Osteocyte (in vitro differentiated cells): Measurements from ENCODE around the gene DRD4. TPM values are rescaled to one million over a fixed set of nuclear protein-coding genes. Genes with fewer than 3 reads are reported as not detected.

Source experiments
- DNase-seq: peaks from one replicate; pipeline ENCODE4 v3.0.0; 2021; ENCODE audit warnings: mixed read lengths; ENCODE audit not compliant: unreplicated experiment; ENCODE audit errors: extremely low spot score
- H3K27ac Mint-ChIP-seq: one replicate; pipeline ENCODE4 v1.8.0; 2021; ENCODE audit warnings: mild to moderate bottlenecking, mixed read lengths; ENCODE audit not compliant: unreplicated experiment
- H3K27me3 Mint-ChIP-seq: one replicate; pipeline ENCODE4 v1.8.0; 2021; ENCODE audit warnings: mixed read lengths; ENCODE audit not compliant: unreplicated experiment
- H3K36me3 Mint-ChIP-seq: one replicate; pipeline ENCODE4 v1.8.0; 2021; ENCODE audit warnings: mixed read lengths; ENCODE audit not compliant: unreplicated experiment
- H3K4me1 Mint-ChIP-seq: one replicate; pipeline ENCODE4 v1.8.0; 2021; ENCODE audit warnings: mixed read lengths; ENCODE audit not compliant: unreplicated experiment
- H3K4me3 Mint-ChIP-seq: one replicate; pipeline ENCODE4 v1.8.0; 2021; ENCODE audit warnings: mild to moderate bottlenecking, moderate library complexity, mixed read lengths; ENCODE audit not compliant: unreplicated experiment
- H3K9me3 Mint-ChIP-seq: one replicate; pipeline ENCODE4 v1.8.0; 2021; ENCODE audit warnings: mixed read lengths; ENCODE audit not compliant: unreplicated experiment
- CTCF ChIP-seq: fragments of 200-600 bp; sonication (generic); IDR thresholded peaks from 2 replicates; pipeline ENCODE4 v1.5.0; 2021; ENCODE audit warnings: antibody characterized with exemption, mild to moderate bottlenecking, moderate library complexity
- total RNA-seq: library from RNA; stranded (reverse); gene quantifications from 2 replicates; pipeline ENCODE4 v1.2.1, GENCODE V29; 2021

The DRD4 gene
- total RNA-seq, 1 donor from 2014 or later: 1.7 TPM

DNA sequence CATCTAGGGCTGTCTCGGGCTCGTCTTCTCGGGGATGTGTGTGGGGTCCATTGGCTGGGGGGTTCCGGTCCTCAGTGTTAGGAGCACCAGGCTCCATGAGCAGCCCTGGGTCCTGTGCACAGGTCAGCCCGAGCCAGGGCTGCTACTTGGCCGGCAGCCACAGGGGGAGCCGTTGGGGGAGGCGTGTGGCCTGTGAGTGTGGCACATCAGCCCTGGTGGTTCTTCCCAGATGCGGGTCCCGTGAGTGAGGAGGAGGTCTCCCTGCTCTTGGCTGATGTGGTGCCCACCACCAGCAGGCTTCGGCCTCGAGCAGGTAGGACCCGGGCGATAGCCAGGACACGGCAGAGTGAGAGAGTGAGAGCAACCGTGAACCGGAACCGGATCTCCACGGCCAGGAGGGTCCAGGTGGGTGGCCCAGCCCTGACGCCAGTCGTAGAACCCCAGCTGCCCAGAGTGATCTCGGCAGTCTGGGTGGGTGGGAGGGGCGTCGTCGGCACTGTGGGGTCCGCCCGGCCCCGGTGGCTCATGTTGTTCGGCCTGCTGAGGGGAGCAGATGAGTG lies 39.8 kb upstream of the DRD4 start:
- no peak for TF ChIP-seq CTCF
- Mint-ChIP-seq H3K27me3 (no peaks in the 10 kb centered on the region), H3K36me3 (peaks cover 42% of the 10 kb centered on the region), H3K9me3 (no peaks in the 10 kb centered on the region), H3K27ac (no peak overlapping the region), H3K4me3 (no peak overlapping the region), H3K4me1 (no peaks in the 10 kb centered on the region)
- DNase-seq: no peak

DNA sequence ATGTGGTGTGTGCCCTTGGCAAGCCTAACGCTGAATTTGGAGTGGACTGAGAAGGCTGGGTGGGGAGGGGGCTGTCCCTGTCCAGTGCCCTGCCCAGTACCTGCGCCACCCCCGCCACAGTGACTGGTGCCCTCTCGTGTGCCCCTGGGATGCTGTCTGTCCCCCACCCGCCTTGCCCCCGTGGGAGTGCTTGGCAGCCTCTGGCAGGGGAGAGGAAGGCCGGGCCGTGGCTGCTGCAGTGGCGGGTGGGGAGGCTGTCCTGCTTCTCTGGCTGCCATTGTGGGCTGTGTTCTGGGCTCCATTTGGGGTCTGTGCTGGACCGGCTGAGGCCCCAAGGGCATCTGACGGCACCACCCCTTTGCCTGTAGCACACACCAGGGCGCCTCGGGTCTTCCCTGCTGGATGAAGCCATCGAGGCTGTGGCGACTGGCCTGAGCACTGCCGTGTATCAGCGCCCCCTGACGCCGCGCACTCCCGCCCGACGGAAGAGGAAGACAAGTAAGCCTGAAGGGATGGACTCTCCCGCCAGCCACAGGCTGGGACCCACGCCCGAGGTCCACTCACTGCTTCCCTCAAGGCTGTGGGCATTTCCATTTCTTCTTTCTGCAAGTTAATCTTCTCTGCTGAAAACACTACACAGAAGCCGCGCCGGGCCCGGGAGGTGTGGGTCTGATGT lies 38.9 kb upstream of the DRD4 start:
- no peak for DNase-seq
- Mint-ChIP-seq H3K9me3 (no peaks in the 10 kb centered on the region), H3K36me3 (peaks cover 35% of the 10 kb centered on the region), H3K4me3 (no peak overlapping the region), H3K27ac (no peak overlapping the region), H3K4me1 (no peaks in the 10 kb centered on the region), H3K27me3 (no peaks in the 10 kb centered on the region)
- TF ChIP-seq CTCF: no peak

- H3K4me1 Mint-ChIP-seq: no peaks in the 10 kb centered on the region
- TF ChIP-seq CTCF: no peak
- no peak overlapping the region for H3K4me3 Mint-ChIP-seq
- H3K36me3 Mint-ChIP-seq: peaks cover 38% of the 10 kb centered on the region
- no peak overlapping the region for H3K27ac Mint-ChIP-seq
- H3K9me3 Mint-ChIP-seq: no peaks in the 10 kb centered on the region
- DNase-seq: no peak
- no peaks in the 10 kb centered on the region for H3K27me3 Mint-ChIP-seq
Observed at GRCh38 chr11:601573-602245, 35.4 kb upstream of the DRD4 start.

GRCh38 chr11:603154-603553 lies 33.9 kb upstream of the DRD4 start:
- peaks cover 36% of the 10 kb centered on the region for H3K36me3 Mint-ChIP-seq
- no peaks in the 10 kb centered on the region for H3K4me1 Mint-ChIP-seq
- no peak overlapping the region for H3K4me3 Mint-ChIP-seq
- H3K27ac Mint-ChIP-seq: no peak overlapping the region
- no peak for DNase-seq
- no peaks in the 10 kb centered on the region for H3K9me3 Mint-ChIP-seq
- no peak for TF ChIP-seq CTCF
- H3K27me3 Mint-ChIP-seq: no peaks in the 10 kb centered on the region
